ENCODE measurements around the gene PNPLA1.

The PNPLA1 gene

GRCh38 chr6:36246506-36247268, 23.2 kb upstream of the PNPLA1 start:
- no peak for DNase-seq (ENCODE audit: low read depth in 2 of 2)

- DNase-seq (ENCODE audit: low read depth in 2 of 2) = no peak
These were observed 22.2 kb upstream of the PNPLA1 start for GRCh38 chr6:36247693-36248092.

- DNase-seq (ENCODE audit: low read depth in 2 of 2) = no peak
These were observed 20.9 kb upstream of the PNPLA1 start for GRCh38 chr6:36248980-36249379.

GRCh38 chr6:36249536-36249935, 20.3 kb upstream of the PNPLA1 start:
- DNase-seq (ENCODE audit: low read depth in 2 of 2) = no peak

- DNase-seq (ENCODE audit: low read depth in 2 of 2) = no peak
These were observed 17.9 kb upstream of the PNPLA1 start for GRCh38 chr6:36252005-36252404.

GRCh38 chr6:36263390-36264000, 6.4 kb upstream of the PNPLA1 start:
- no peak for DNase-seq (ENCODE audit: low read depth in 2 of 2)

- DNase-seq (ENCODE audit: low read depth in 2 of 2) = no peak
These were observed 4.1 kb upstream of the PNPLA1 start for GRCh38 chr6:36265744-36266143.

- DNase-seq (ENCODE audit: low read depth in 2 of 2) = no peak
These were observed 2.8 kb upstream of the PNPLA1 start for GRCh38 chr6:36266913-36267644.

- DNase-seq (ENCODE audit: low read depth in 2 of 2) = no peak
These were observed 2.0 kb upstream of the PNPLA1 start for GRCh38 chr6:36267731-36268477.

- DNase-seq (ENCODE audit: low read depth in 2 of 2) = no peak
These were observed 1.2 kb upstream of the PNPLA1 start for GRCh38 chr6:36268478-36269275.

GRCh38 chr6:36272234-36272633, 2.4 kb downstream of the PNPLA1 start:
- DNase-seq (ENCODE audit: low read depth in 2 of 2) = no peak

- no peak for DNase-seq (ENCODE audit: low read depth in 2 of 2)
These were observed 3.2 kb downstream of the PNPLA1 start for GRCh38 chr6:36273067-36273466.

GRCh38 chr6:36273802-36274514, 4.1 kb downstream of the PNPLA1 start:
- no peak for DNase-seq (ENCODE audit: low read depth in 2 of 2)

GRCh38 chr6:36276581-36277536, 7.0 kb downstream of the PNPLA1 start:
- no peak for DNase-seq (ENCODE audit: low read depth in 2 of 2)

- DNase-seq (ENCODE audit: low read depth in 2 of 2) = no peak
These were observed 8.1 kb downstream of the PNPLA1 start for GRCh38 chr6:36277946-36278470.

GRCh38 chr6:36280467-36280866, 10.6 kb downstream of the PNPLA1 start:
- DNase-seq (ENCODE audit: low read depth in 2 of 2) = no peak

GRCh38 chr6:36280983-36281382, 11.1 kb downstream of the PNPLA1 start:
- no peak for DNase-seq (ENCODE audit: low read depth in 2 of 2)

GRCh38 chr6:36283608-36284007, 13.7 kb downstream of the PNPLA1 start:
- no peak for DNase-seq (ENCODE audit: low read depth in 2 of 2)

GRCh38 chr6:36284359-36284758, 14.5 kb downstream of the PNPLA1 start:
- no peak for DNase-seq (ENCODE audit: low read depth in 2 of 2)
